PC-9 (cell line): ENCODE measurements around the gene PRR14.
"Not testable (repeated sequence)": the region's sequence is repeated elsewhere in the genome, so short reads cannot be mapped to it uniquely, and the experiment has no call there.

Experiments
- EZH2 ChIP-seq: fragments of 200-600 bp; sonication (generic); IDR thresholded peaks from 2 replicates; pipeline ENCODE4 v1.8.0; 2017; ENCODE audit warnings: antibody characterized with exemption, low read depth
- TF ChIP-seq, protein P1 (sequence below): fragments of 200-600 bp; sonication (generic); conservative IDR thresholded peaks from 2 replicates; pipeline ENCODE4 v1.6.1; 2017; ENCODE audit warnings: mixed run types, antibody characterized with exemption, mild to moderate bottlenecking, moderate library complexity

- TF ChIP-seq, protein P1, sequence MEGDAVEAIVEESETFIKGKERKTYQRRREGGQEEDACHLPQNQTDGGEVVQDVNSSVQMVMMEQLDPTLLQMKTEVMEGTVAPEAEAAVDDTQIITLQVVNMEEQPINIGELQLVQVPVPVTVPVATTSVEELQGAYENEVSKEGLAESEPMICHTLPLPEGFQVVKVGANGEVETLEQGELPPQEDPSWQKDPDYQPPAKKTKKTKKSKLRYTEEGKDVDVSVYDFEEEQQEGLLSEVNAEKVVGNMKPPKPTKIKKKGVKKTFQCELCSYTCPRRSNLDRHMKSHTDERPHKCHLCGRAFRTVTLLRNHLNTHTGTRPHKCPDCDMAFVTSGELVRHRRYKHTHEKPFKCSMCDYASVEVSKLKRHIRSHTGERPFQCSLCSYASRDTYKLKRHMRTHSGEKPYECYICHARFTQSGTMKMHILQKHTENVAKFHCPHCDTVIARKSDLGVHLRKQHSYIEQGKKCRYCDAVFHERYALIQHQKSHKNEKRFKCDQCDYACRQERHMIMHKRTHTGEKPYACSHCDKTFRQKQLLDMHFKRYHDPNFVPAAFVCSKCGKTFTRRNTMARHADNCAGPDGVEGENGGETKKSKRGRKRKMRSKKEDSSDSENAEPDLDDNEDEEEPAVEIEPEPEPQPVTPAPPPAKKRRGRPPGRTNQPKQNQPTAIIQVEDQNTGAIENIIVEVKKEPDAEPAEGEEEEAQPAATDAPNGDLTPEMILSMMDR = not testable (repeated sequence)
- TF ChIP-seq EZH2 = not testable (repeated sequence)
These were observed 52.3 kb downstream of the PRR14 start for GRCh38 chr16:30703071-30703470.
